ENCODE data around the gene SPOCK1. TPM values are rescaled to one million over a fixed set of nuclear protein-coding genes. Genes with fewer than 3 reads are reported as not detected.

Gene SPOCK1
- polyA plus RNA-seq, 3 donors = 1.8 to 5.7 (median 2.1) TPM

- Histone ChIP-seq H3K4me2 (replicated peaks; ENCODE audit: extremely low read depth, low read length, poor library complexity, severe bottlenecking) (no peak overlapping the region), H3K27me3 (ENCODE audit: control insufficient read depth in 2 of 2, insufficient read depth in 2 of 2, low read length in 2 of 2) (no peaks in the 10 kb centered on the region), H4K20me1 (ENCODE audit: insufficient read depth, low read length) (no peaks in the 10 kb centered on the region), H2AFZ (ENCODE audit: insufficient read depth, low read depth, low read length, poor library complexity, severe bottlenecking) (no peak overlapping the region), H3K27ac (ENCODE audit: low read depth in 1 of 2, low read length in 2 of 2) (no peak overlapping the region), H3K9me3 (replicated peaks in 1 of 2; ENCODE audit: control insufficient read depth in 1 of 2, insufficient read depth in 1 of 2, low read length in 2 of 2) (no peaks in the 10 kb centered on the region), H3K9ac (ENCODE audit: insufficient read depth, low read length, poor library complexity, severe bottlenecking) (no peak overlapping the region), H3K79me2 (ENCODE audit: insufficient read depth, low read length) (no peaks in the 10 kb centered on the region), H3K4me3 (replicated peaks in 1 of 3; ENCODE audit: low read depth in 2 of 3, low read length in 3 of 3) (no peak overlapping the region), H3K36me3 (replicated peaks in 1 of 2; ENCODE audit: control insufficient read depth in 1 of 2, insufficient read depth in 2 of 2, low read length in 2 of 2) (no peaks in the 10 kb centered on the region), H3K4me1 (ENCODE audit: control insufficient read depth in 1 of 2, insufficient read depth in 2 of 2, low read length in 2 of 2) (no peaks in the 10 kb centered on the region)
- Mint-ChIP-seq H3K4me1 (no peaks in the 10 kb centered on the region), H3K4me3 (no peak overlapping the region), H3K36me3 (no peaks in the 10 kb centered on the region), H3K27me3 (ENCODE audit: low read depth in 3 of 3) (peaks cover 2 to 8% (median 2%) of the 10 kb centered on the region in 3 donors), H3K9me3 (peaks cover 0 to 8% (median 1%) of the 10 kb centered on the region in 7 donors), H3K27ac (no peak overlapping the region)
- DNase-seq = no peak
- no peak for TF ChIP-seq CTCF (IDR thresholded peaks at IDR 0.05)
- WGBS (ENCODE audit: insufficient coverage) = 93% methylated on average over 6 of the region's 6 CpGs
- intact Hi-C loops (cut with micrococcal nuclease) = no loop called here
Measured at GRCh38 chr5:137199201-137199600, 299.9 kb downstream of the SPOCK1 start.

- Mint-ChIP-seq H3K36me3 (no peaks in the 10 kb centered on the region), H3K27me3 (ENCODE audit: low read depth in 3 of 3) (peaks cover 0 to 8% (median 2%) of the 10 kb centered on the region in 3 donors), H3K27ac (no peak overlapping the region), H3K4me3 (no peak overlapping the region), H3K9me3 (peaks cover 0 to 8% (median 1%) of the 10 kb centered on the region in 7 donors), H3K4me1 (no peaks in the 10 kb centered on the region)
- Histone ChIP-seq H4K20me1 (ENCODE audit: insufficient read depth, low read length) (no peaks in the 10 kb centered on the region), H3K4me3 (replicated peaks in 1 of 3; ENCODE audit: low read depth in 2 of 3, low read length in 3 of 3) (no peak overlapping the region), H3K79me2 (ENCODE audit: insufficient read depth, low read length) (no peaks in the 10 kb centered on the region), H3K27ac (ENCODE audit: low read depth in 1 of 2, low read length in 2 of 2) (no peak overlapping the region), H3K4me1 (ENCODE audit: control insufficient read depth in 1 of 2, insufficient read depth in 2 of 2, low read length in 2 of 2) (no peaks in the 10 kb centered on the region), H3K9me3 (replicated peaks in 1 of 2; ENCODE audit: control insufficient read depth in 1 of 2, insufficient read depth in 1 of 2, low read length in 2 of 2) (no peaks in the 10 kb centered on the region), H3K27me3 (ENCODE audit: control insufficient read depth in 2 of 2, insufficient read depth in 2 of 2, low read length in 2 of 2) (no peaks in the 10 kb centered on the region), H3K9ac (ENCODE audit: insufficient read depth, low read length, poor library complexity, severe bottlenecking) (no peak overlapping the region), H3K4me2 (replicated peaks; ENCODE audit: extremely low read depth, low read length, poor library complexity, severe bottlenecking) (no peak overlapping the region), H2AFZ (ENCODE audit: insufficient read depth, low read depth, low read length, poor library complexity, severe bottlenecking) (no peak overlapping the region), H3K36me3 (replicated peaks in 1 of 2; ENCODE audit: control insufficient read depth in 1 of 2, insufficient read depth in 2 of 2, low read length in 2 of 2) (no peaks in the 10 kb centered on the region)
- TF ChIP-seq CTCF (IDR thresholded peaks at IDR 0.05) = no peak
- no peak for DNase-seq
- WGBS (ENCODE audit: insufficient coverage) = 90% methylated on average over 2 of the region's 2 CpGs
- intact Hi-C loops (cut with micrococcal nuclease) = no loop called here
Measured at GRCh38 chr5:137195483-137195882, 303.6 kb downstream of the SPOCK1 start.
